Measurements from ENCODE around the gene PRKAR1B. TPM values are rescaled to one million over a fixed set of nuclear protein-coding genes. Genes with fewer than 3 reads are reported as not detected.

The PRKAR1B gene
- total RNA-seq, 2 experiments from 2014 or later, result 48.7 to 49.9 TPM

- DNase-seq (no peak), ATAC-seq (no peak)
- Mint-ChIP-seq H3K9me3 (peaks cover 16% of the 10 kb centered on the region), H3K36me3 (ENCODE audit: low read depth) (peaks cover 44% of the 10 kb centered on the region), H3K4me3 (no peak overlapping the region), H3K27ac (no peak overlapping the region), H3K27me3 (no peaks in the 10 kb centered on the region), H3K4me1 (ENCODE audit: low read depth) (no peaks in the 10 kb centered on the region)
- CTCF ChIA-PET, result no interaction called here
- intact Hi-C loops (cut with micrococcal nuclease), result no loop called here
- POLR2A ChIA-PET, result interaction anchor here (1.3 kb wide), 1 partner anchor 11 kb away, joined by 4 read pairs; no protein-coding TSS in a partner anchor
- TF ChIP-seq CTCF (IDR thresholded peaks at IDR 0.05), result no peak
Observed at GRCh38 chr7:681551-682307, 45.4 kb downstream of the PRKAR1B start.

GRCh38 chr7:680411-681127 is 46.5 kb downstream of the PRKAR1B start:
- no peak for DNase-seq
- CTCF ChIA-PET, result no interaction called here
- H3K9me3 Mint-ChIP-seq, result peaks cover 9% of the 10 kb centered on the region
- H3K36me3 Mint-ChIP-seq (ENCODE audit: low read depth), result peaks cover 41% of the 10 kb centered on the region
- no peak for TF ChIP-seq CTCF (IDR thresholded peaks at IDR 0.05)
- POLR2A ChIA-PET, result interaction anchor here (1.3 kb wide), 1 partner anchor 10 kb away, joined by 4 read pairs; no protein-coding TSS in a partner anchor
- ATAC-seq, result no peak
- intact Hi-C loops (cut with micrococcal nuclease), result no loop called here
- H3K4me1 Mint-ChIP-seq (ENCODE audit: low read depth), result no peaks in the 10 kb centered on the region
- H3K27me3 Mint-ChIP-seq, result no peaks in the 10 kb centered on the region
- no peak overlapping the region for H3K4me3 Mint-ChIP-seq
- no peak overlapping the region for H3K27ac Mint-ChIP-seq

- intact Hi-C loops (cut with micrococcal nuclease), result no loop called here
- Mint-ChIP-seq H3K4me3 (no peak overlapping the region), H3K9me3 (peaks cover 6% of the 10 kb centered on the region), H3K36me3 (ENCODE audit: low read depth) (peaks cover 44% of the 10 kb centered on the region), H3K27me3 (no peaks in the 10 kb centered on the region), H3K4me1 (ENCODE audit: low read depth) (no peaks in the 10 kb centered on the region), H3K27ac (no peak overlapping the region)
- DNase-seq, result no peak
- ATAC-seq, result no peak
- POLR2A ChIA-PET, result no interaction called here
- CTCF ChIA-PET, result no interaction called here
- TF ChIP-seq CTCF (IDR thresholded peaks at IDR 0.05), result no peak
Observed at GRCh38 chr7:676972-677385, 50.1 kb downstream of the PRKAR1B start.

GRCh38 chr7:676246-676971 is 50.7 kb downstream of the PRKAR1B start:
- DNase-seq, result no peak
- no peak overlapping the region for H3K27ac Mint-ChIP-seq
- no peak for TF ChIP-seq CTCF (IDR thresholded peaks at IDR 0.05)
- H3K4me3 Mint-ChIP-seq, result no peak overlapping the region
- no peaks in the 10 kb centered on the region for H3K27me3 Mint-ChIP-seq
- ATAC-seq, result no peak
- H3K4me1 Mint-ChIP-seq (ENCODE audit: low read depth), result no peaks in the 10 kb centered on the region
- POLR2A ChIA-PET, result no interaction called here
- peaks cover 6% of the 10 kb centered on the region for H3K9me3 Mint-ChIP-seq
- CTCF ChIA-PET, result no interaction called here
- H3K36me3 Mint-ChIP-seq (ENCODE audit: low read depth), result peaks cover 47% of the 10 kb centered on the region
- intact Hi-C loops (cut with micrococcal nuclease), result no loop called here
